Stimulated activated CD8-positive, alpha-beta memory T cell treated with anti-CD3 and anti-CD28 coated beads, Interleukin-2, amount 100 ng/mL, for 1 hour (primary cell): ENCODE data around the gene UNKL.

Source experiments
- DNase-seq, 2 donors: peaks; one replicate each; pipeline ENCODE4 v3.0.0-alpha.2; 2020; ENCODE audit warnings: low read depth in 2 of 2

UNKL gene

GRCh38 chr16:1414532-1415260 lies at the start of gene UNKL:
Gene UNKL (minus strand): TSS chr16:1414704. CDS start chr16:1414691, 13 bp downstream.
- DNase-seq: peak; percentile 73 to 74

GRCh38 chr16:1461146-1461545 lies 46.6 kb upstream of the UNKL start:
- DNase-seq: no peak

GRCh38 chr16:1460602-1461138 lies 46.2 kb upstream of the UNKL start:
- DNase-seq: no peak

GRCh38 chr16:1459967-1460366 lies 45.5 kb upstream of the UNKL start:
- no peak for DNase-seq

- no peak for DNase-seq
These were observed 44.5 kb upstream of the UNKL start for GRCh38 chr16:1458977-1459341.

- no peak for DNase-seq
These were observed 44.0 kb upstream of the UNKL start for GRCh38 chr16:1458336-1458976.

- no peak for DNase-seq
These were observed 43.2 kb upstream of the UNKL start for GRCh38 chr16:1457489-1458245.

- DNase-seq: no peak
These were observed 42.4 kb upstream of the UNKL start for GRCh38 chr16:1456951-1457350.

- no peak for DNase-seq
These were observed 41.0 kb upstream of the UNKL start for GRCh38 chr16:1455190-1456171.

GRCh38 chr16:1454561-1454960 lies 40.1 kb upstream of the UNKL start:
- DNase-seq: no peak

GRCh38 chr16:1453316-1453715 lies 38.8 kb upstream of the UNKL start:
- no peak for DNase-seq

GRCh38 chr16:1452530-1452929 lies 38.0 kb upstream of the UNKL start:
- DNase-seq: no peak

- DNase-seq: no peak
These were observed 37.3 kb upstream of the UNKL start for GRCh38 chr16:1451702-1452392.

- DNase-seq: no peak
These were observed 36.3 kb upstream of the UNKL start for GRCh38 chr16:1450841-1451240.

GRCh38 chr16:1450218-1450617 lies 35.7 kb upstream of the UNKL start:
- no peak for DNase-seq

- DNase-seq: no peak
These were observed 34.8 kb upstream of the UNKL start for GRCh38 chr16:1449201-1449788.

- DNase-seq: no peak
These were observed 34.1 kb upstream of the UNKL start for GRCh38 chr16:1448536-1449116.

- DNase-seq: no peak
These were observed 33.5 kb upstream of the UNKL start for GRCh38 chr16:1447965-1448364.

- DNase-seq: no peak
These were observed 32.0 kb upstream of the UNKL start for GRCh38 chr16:1446296-1447080.
